GM19328 (cell line): Measurements from ENCODE around the gene RUNDC3A.
A peak's percentile ranks its signal among the peaks of the same experiment; 100 is the strongest.
"Not testable (repeated sequence)": the region's sequence is repeated elsewhere in the genome, so short reads cannot be mapped to it uniquely, and the experiment has no call there.

ENCODE experiments used
- ATAC-seq: cut with Tn5 transposase; IDR thresholded peaks from one replicate; pipeline ENCODE4 v1.9.1; 2021; ENCODE audit warnings: mild to moderate bottlenecking, moderate library complexity; ENCODE audit not compliant: unreplicated experiment

RUNDC3A gene

DNA sequence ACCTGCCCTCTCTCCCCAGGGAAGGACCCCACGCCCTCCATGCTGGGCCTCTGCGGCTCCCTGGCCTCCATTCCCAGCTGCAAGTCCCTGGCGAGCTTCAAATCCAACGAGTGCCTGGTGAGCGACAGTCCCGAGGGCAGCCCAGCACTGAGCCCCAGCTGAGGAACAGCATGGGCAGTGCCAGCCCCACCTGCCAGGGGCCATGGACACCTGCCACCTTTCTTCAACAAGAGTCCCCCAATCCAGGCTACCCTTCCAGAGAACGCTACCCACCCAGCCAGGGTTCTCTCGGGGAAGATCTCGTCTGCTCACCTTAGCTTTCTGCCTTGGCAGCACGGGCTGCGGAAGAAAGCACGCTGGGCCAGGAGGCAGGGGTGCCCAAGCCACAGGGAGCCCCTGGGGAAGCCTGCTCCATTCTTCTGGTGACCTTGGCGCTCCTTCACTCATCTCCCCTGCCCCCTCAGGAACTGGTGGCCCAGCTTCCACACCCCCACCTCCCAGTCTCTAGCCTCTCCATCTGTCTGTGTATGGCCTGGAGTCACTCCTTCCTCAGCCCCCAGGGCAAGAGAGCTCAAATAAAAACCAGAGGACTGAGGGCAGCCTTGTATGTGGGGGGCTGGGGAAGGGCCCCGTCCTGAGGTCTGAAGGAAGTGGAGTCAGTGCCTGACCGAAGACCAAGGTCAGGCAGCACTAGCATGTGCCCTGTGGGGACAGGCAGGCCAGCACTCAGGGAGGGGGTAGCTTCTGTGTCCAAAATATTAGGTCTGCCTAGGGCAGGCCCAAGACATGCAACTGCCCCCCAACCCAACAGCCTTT, 9.9 kb downstream of the RUNDC3A start:
- ATAC-seq: no peak

DNA sequence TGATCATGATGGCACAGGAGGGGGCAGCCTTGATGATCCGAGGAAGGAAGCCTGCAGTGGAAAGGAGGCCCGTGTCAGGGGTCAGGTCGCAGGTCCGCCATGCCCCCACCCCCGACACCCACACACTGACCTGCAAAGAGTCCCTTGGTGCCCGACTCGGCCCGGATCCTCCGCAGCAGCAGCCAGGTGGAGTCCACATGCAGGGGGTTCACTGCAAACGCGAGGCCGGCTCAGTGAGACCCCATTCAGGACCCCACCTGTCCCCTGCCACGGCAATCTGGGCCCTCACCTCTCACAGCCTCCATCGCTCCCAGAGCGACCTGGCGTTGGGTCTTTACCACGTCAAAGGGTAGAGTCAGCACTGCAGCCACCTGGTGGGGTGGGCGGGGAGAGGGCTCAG, 11.7 kb downstream of the RUNDC3A start:
- no peak for ATAC-seq

DNA sequence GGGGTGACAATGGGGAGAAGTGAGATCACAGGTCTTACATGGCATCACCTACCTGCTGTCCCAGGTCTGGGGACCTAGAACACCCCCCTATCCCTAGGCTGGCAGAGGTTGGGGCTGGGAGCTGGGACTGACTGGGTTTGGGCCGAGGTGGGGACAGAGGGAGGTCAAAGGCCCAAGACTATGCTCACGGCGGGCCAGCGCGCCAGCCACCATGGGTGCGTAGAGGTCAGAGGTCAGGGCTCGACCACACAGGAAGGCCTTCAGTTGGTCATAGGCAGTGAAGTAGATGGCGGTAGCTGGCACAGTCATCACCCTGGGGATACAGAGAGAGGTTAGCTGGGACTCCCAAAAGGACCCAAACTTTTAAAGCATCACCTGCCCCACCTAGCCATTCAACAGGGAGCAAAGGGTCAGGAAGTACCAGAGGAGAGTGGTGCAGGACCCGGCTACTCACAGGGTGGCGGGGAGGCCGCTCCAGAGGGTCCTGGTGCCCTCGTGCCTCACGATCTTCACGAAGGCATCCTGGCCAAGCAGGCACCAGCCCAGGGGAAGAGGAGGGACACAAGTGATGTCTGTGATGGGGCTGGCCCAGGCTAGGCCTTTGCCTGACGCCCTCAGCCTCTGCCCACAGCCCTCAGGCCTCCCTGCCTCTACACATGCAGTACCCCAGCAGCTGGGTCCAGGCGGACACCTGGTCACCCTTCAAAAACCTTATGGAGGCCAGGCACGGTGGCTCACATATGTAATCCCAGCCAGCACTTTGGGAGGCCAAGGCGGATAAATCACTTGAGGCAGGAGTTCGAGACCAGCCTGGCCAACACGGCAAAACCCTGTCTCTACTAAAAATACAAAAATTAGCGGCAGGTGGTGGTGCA, 13.1 kb downstream of the RUNDC3A start:
- ATAC-seq: no peak

DNA sequence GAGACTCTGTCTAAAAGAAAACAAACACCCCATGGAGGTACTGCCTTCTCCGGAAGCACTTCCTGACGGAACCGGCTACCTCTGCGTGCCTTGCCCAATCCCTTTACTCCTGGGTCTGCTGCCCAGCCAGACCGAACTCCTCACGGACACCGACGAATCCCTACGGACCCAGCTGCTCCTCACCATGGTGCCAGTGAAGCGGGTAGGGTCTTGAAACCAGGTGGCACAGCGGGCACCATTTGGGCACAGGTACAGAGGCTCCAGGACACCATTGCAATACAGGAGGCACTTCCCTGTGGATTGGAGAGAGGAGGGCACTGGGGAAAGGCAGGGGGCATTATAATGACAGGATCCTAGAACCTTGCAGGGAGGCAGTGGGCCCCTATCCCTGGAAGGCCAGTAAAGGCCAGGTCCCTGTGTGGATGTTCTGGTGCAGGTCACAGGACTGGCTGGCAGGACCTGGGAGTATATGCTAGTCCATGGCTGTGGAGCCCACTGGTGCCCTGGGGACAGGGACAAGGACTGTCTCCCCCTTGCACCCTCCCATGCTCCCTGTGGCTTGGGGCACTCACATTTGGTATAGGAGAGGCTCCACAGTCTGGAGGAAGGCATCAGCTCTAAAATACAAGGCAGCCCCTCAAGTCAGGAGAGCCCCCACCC, 14.0 kb downstream of the RUNDC3A start:
- ATAC-seq: no peak

DNA sequence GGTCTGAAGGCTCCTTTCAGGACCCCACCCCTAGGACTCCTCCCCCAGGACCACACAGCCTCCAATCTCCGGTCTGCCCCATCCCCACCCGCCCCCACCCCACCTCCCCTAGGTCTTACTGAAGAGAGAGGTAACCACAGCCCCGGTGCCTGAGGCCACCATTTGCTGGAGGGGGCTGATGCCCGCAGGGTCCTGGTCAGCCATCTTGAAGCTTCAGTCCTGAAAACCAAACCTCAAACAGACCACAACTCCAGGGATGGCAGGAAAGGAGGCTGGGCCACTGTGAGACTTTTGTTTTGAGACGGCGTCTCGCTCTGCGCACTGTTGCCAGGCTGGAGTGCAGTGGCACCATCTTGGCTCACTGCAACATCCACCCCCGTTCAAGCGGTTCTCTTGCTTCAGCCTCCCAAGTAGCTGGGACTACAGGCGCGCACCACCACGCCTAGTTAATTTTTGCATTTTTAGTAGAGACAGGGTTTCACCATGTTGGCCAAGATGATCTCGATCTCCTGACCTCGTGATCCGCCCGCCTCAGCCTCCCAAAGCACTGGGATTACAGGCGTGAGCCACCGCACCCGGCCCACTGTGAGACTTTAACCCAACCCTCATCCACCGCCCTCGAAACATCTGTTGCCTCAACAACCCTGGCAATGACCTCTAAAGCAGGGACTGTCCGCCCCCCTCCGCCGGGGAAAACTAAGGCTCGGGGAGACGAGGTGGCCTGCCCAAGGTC, 15.1 kb downstream of the RUNDC3A start:
- ATAC-seq: no peak

DNA sequence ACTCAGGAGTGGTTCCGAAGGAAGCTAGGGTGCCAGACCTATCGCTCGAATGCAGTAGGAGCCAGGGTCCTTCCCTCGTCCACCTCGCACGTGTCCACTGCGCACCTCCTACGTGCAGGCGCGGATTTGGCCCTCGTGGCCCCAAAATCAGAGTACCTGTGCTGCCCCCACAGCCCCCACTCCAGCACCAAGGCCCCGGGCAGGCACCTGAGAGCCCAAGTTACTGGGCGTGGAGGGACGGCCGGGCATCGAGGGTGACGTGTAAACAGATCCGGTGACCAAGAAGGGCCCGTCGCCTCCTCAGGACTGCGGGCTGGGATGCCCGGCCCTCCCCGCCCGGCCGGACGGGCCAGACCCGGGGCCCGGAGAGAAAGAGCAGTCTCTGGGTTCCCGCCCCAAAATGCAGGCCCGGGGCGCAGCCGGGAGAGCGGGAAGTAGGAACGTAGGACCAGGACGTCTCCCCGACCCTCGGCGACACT, 15.7 kb downstream of the RUNDC3A start:
- ATAC-seq: no peak

DNA sequence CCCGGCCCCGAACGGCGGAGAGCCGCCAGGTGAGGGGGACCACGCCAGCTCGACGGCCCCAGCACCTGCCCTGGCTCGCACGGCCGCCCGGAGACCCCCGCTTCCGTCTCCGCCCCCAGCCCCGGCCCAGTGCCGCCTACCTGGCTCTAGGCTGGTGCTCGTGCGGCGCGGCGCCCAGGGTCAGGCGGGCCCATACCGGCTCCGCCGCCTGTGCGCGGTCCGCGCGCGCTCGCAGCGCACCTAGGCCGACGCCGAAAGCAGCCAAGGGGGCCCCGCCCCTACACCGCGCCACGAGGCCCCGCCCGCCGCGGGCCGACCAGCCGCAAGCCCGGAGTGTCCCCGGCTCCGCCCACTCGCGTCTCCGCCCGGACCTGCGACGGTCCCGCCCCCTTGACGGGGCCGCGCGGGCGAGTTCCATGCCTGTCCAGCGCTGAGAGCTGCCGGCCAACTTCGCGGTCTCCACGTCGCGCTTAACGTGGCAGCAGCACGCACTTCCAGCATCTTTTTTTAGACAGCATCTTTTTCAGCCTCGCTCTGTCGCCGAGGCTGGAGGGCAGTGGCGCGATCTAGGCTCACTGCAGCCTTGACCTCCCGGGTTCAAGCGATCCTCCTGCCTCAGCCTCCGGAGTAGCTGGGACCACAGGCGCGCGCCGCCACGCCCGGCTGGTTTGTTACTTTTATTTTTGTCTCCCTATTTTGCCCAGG, 16.3 kb downstream of the RUNDC3A start, which contains the start of gene SLC25A39:
Gene SLC25A39 (minus strand): TSS at position 253 of the 705 bp plus-strand sequence. CDS start 1,261 bp downstream, outside the sequence.
- peak; percentile 66 for ATAC-seq

DNA sequence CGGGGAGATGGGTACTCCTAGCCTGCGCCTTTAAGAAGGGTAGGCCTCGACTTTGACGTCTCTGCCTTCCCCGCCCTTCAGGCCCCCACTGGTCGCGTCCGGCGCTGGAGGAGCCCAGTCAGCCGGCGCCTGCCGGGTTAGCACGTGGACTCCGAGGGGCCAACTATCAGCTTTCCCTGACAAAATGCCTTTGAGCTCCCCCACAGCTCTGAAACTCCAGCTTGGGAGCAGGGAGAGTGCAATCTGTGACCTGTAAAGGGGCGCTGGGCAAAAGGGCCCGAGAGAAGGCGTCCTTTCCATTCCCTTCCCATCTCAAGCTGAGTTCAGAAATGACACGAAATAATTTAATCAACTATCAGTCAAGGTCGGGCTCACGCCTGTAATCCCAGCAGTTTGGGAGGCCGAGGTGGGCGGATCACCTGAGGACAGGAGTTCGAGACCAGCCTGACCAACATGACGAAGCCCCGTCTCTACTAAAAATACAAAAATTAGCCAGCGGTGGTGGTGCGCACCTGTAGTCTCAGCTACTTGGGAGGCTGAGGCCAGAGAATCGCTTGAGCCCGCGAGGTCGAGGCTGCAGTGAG, 18.6 kb downstream of the RUNDC3A start:
- ATAC-seq: peak; percentile 45

DNA sequence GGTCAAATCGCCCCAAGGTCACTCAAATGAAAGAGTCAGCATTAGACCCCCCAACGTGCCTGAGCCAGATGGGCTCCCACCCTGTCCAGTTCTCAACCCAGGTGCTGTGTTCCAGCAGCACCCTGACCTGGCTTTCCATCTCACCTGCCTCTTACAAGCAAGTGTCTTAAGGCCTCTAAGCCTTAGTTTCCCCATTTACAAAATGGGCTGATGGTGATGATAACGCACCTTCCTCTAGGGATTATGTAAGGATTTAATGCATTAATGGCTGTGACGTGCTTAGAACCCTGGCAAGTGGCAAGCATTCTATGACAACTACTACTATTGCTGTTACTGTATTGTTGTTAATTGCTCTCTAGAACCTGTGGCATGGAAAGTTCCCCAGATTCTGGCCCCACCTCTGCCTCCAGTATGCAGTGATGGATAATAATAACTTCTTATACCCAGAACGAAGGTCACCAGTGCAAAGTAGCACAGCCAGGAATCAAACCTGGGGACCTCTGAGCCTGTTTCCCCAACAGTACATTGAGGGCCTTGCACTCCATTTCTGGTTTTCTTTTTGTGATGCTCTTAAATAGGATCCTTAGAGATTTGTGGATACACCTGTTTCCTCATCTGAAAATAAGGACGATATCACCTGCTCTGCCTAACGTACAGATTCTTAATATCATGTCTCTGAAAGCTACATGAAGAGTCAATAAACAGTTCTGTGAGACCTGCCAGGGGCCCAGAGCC, 19.5 kb downstream of the RUNDC3A start:
- ATAC-seq: no peak

DNA sequence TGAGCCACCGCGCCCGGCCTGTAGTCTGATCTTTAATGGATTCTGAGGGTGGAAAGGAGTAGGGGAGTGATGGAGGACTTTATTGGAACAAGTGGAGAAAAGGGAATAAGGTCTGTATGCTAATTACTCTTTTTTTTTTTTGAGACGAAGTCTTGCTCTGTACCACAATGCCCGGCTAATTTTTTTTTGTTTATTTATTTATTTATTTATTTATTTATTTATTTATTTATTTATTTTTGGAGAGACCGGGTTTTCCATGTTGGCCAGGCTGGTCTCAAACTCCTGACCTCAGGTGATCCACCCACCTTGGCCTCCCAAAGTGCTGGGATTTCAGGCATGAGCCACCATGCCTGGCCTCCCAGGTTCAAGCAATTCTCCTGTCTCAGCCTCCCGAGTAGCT, 21.1 kb downstream of the RUNDC3A start:
- ATAC-seq: not testable (repeated sequence)

DNA sequence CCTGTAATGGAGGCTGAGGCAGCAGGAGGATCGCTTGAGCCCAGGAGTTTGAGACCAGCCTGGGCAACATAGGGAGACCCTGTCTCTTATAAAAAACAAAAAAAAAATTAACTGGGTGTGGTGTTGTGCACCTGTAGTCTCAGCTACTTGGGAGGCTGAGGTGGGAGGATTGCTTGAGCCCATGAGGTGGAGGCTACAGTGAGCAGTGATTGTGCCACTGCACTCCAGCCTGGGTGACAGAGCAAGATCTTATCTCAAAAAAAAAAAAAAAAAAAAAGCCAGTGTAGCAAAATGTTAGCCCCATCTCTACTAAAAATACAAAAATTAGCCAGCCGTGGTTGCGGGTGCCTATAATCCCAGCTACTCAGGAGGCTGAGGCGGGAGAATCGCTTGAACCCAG, 21.9 kb downstream of the RUNDC3A start:
- ATAC-seq: not testable (repeated sequence)

DNA sequence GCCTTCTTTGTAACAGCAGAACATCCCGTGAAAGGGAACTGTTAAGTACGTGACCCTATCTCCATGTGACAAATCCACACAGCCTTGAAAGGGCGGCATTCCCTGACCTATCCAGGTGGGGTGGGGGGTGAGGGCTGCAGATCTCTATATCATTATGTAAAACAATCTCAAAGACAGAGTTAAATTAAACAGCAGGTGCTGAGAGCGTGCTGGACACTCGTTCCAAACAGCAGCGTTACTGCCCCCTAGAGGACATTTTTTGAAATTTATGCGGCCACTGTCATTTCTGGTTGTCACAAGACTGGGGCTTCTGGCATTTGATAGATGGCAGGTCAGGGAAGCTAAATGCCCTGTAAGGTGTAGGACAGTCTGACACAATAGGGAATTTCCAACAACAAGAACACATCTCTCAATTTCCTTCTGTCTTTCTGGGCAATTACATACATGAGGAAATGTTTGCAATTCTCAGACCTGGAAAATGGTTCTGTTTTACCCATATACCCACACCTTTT, 22.9 kb downstream of the RUNDC3A start:
- ATAC-seq: no peak

DNA sequence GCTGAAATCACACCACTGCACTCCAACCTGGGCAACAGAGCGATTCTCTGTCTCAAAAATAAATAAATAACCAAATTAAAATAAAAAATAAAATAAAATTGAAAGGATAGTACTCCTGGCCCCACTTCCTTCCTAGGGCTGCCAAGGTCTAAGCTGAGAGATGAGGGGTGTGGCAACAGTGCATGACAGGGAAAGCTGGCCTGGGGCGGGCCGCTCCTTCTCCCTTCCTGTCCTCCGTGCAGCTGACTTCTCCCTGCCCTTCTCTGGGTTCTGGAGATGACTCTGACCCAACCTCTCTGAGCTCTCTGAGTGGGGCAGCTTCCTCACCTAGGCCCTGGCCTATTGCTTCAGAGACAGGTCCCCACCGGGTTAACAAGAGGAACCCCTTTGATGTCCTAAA, 25.0 kb downstream of the RUNDC3A start:
- no peak for ATAC-seq

DNA sequence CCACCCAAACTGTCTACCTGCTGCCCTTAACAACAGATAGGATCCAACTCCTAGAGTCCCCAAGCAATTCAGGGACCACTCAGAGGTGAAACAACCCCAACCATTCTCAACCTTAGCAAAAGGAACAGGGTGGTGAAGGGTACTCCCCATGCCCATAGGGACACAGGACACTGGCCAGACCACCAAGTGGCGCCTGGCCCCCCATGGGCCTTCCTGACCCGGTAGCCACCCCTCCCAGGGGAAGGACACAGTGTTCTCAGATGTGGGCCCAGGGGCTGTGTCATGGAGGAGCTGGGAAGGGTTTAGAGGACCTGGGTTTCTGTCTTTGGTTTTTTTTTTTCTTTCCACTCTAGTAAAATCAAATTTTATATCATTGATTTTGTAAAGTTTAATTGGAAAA, 25.9 kb downstream of the RUNDC3A start:
- no peak for ATAC-seq

DNA sequence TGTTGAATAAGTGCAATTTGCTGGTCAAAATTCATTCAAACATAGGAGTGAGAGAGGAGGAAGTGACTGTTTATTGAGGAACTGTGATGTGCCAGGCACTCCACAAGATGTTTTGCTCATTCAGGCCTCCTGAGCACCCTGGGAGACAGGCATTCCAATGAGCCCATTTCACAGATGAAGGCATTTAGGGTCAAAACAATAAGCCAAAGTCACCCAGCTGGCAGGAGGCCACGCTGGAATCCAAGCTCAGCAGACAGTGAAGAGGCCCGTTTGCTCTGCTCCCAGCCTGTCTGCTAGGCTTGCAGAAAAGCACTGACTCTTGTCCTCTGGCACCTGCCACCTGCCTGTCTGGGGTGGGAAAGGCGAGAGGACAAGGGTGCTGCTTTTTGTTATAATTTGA, 26.3 kb downstream of the RUNDC3A start:
- ATAC-seq: no peak

DNA sequence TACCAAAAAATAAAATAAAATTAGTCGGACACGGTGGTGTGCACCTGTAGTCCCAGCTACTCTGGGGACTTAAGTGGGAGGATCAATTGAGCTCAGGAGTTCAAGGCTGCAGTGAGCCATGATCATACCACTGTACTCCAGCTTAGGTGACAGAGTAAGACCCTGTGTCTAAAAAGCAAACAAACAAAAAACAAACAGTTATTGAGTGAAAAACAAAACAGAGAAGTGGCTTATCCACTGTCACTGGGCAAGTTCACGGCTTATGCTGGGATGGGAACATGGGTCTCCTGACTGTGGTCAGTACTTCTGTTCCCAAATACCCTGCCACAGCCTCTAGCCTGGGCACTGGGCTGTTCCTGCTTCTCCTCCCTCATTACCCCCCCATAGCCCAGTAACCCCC, 27.2 kb downstream of the RUNDC3A start:
- no peak for ATAC-seq

DNA sequence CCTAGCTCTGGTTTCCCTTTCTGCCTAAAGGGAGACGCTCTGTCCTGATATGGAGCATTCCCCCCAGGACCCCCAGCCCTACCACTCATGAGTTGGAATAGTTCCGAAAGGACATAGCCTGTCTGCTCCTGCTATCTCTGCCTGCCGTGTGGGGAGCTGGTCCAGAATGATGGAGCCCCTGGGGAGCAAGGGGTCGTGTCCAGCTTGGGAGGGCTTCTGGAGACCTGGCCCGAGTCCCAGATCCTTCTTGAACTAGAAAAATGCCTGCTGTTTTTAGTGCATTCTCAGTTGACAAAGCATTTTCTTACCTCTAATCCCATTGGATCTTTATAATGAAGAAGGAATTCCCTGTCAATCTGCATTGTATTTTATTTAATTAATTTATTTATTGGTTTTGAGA, 27.6 kb downstream of the RUNDC3A start:
- ATAC-seq: no peak

DNA sequence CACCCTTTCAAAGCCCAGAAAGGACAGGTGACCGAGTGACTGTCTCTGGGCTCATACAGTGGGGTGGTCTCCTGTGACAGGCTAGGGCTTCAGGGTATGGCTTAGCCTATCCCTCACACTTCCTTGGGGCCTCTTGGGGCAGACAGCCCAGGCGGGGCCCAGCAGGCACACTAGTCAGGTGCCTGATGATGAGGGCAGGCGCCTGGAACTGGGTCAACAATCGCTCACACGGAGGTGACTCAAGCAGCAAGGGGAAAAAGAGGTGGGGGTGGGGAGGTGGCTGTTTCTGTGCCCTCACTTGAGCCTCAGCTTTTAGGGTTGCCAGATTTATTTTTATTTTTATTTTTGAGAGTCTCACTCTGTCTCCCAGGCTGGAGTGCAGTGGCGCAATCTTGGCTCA, 30.3 kb downstream of the RUNDC3A start:
- ATAC-seq: no peak

DNA sequence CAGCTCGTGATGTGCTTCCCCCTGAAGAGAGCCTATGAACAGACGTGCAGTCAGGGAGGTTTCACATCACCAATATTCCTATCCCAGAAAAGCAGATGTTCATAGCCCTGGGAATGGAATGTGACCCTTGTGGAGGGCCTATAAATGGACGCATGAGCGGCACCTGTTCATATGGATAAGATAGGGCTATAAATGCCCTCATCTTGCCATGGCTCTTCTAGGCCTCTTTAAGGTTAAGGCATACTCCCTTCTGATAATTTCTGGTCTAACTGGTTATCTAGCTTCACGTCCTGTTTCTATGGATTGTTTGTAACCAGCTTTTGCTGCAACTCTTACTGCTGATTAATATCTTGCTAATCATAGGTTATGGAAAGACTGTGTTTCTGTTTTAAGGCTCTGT, 32.2 kb downstream of the RUNDC3A start:
- not testable (repeated sequence) for ATAC-seq
